K562 (cell line): ENCODE measurements around the gene CLSTN2. TPM values are rescaled to one million over a fixed set of nuclear protein-coding genes. Genes with fewer than 3 reads are reported as not detected.

ENCODE experiments used
- ARID1B ChIP-seq: fragments of 450-650 bp; IDR thresholded peaks from 2 replicates; pipeline ENCODE4 v1.6.1; 2016; ENCODE audit warnings: antibody characterized with exemption, mild to moderate bottlenecking, inconsistent platforms
- CTBP1 ChIP-seq: fragments of 450-650 bp; IDR thresholded peaks from 2 replicates; pipeline ENCODE4 v1.6.1; 2016; ENCODE audit warnings: borderline replicate concordance
- DPF2 ChIP-seq: fragments of 450-650 bp; IDR thresholded peaks from 2 replicates; pipeline ENCODE4 v1.6.1; 2016
- EP300 ChIP-seq: IDR thresholded peaks from 2 replicates; pipeline ENCODE4 v1.6.1; 2012; ENCODE audit warnings: low read length, improper control_type of control experiment
- FOSL1 ChIP-seq: fragments of 200-800 bp; sonication (Bioruptor generic); conservative IDR thresholded peaks from 2 replicates; pipeline ENCODE4 v1.6.1; 2016; ENCODE audit warnings: missing genetic modification characterization, missing compliant biosample characterization
- MEF2D ChIP-seq: conservative IDR thresholded peaks from 2 replicates; pipeline ENCODE4 v1.6.1; 2016; ENCODE audit warnings: low read depth, missing genetic modification characterization, missing compliant biosample characterization
- MTA2 ChIP-seq: fragments of 450-650 bp; IDR thresholded peaks from 2 replicates; pipeline ENCODE4 v1.6.1; 2016; ENCODE audit warnings: low read depth
- SMARCE1 ChIP-seq: fragments of 450-650 bp; IDR thresholded peaks from 2 replicates; pipeline ENCODE4 v1.7.1; 2016; ENCODE audit warnings: mild to moderate bottlenecking
- STAT5A ChIP-seq: IDR thresholded peaks from 2 replicates; pipeline ENCODE4 v1.6.1; 2012; ENCODE audit warnings: low read length, inconsistent platforms, borderline replicate concordance
- TCF3 ChIP-seq: sonication (generic); formaldehyde crosslinking; IDR thresholded peaks from 2 replicates; pipeline ENCODE4 v1.4.0; 2020; ENCODE audit warnings: mild to moderate bottlenecking, missing genetic modification reagents
- UBTF ChIP-seq, 2 experiments: IDR thresholded peaks; 2 replicates each; pipeline ENCODE4 v1.6.1; 2012; ENCODE audit warnings: improper control_type of control experiment in 2 of 2, low read depth in 2 of 2, low read length in 2 of 2, borderline replicate concordance in 1 of 2
- ZBTB40 ChIP-seq, 2 experiments: fragments of 450-650 bp in 1 of 2; sonication (generic) in 1 of 2; formaldehyde crosslinking in 1 of 2; IDR thresholded peaks; 2 replicates each; pipeline versions ENCODE4 v1.7.1 to v1.9.0; 2016 to 2022; ENCODE audit warnings: inconsistent platforms in 1 of 2, mild to moderate bottlenecking in 1 of 2, missing genetic modification reagents in 1 of 2
- ZNF146 ChIP-seq: IDR thresholded peaks from one replicate; pipeline ENCODE4 v1.6.1; 2018; ENCODE audit warnings: missing compliant biosample characterization; ENCODE audit not compliant: unreplicated experiment
- ZNF764 ChIP-seq: fragments of 250-450 bp; sonication (Bioruptor Pico); IDR thresholded peaks from 2 replicates; pipeline ENCODE4 v1.4.0; 2020; ENCODE audit warnings: low read depth, mild to moderate bottlenecking, moderate library complexity
- polyA plus RNA-seq, 8 experiments: library from polyadenylated mRNA; depleted of rRNA in 4 of 8; stranded (reverse) in 5 of 8; unstranded in 3 of 8; fragments of >200 nt; fragmentation: Nextera tagmentation in 2 of 8; fragmentation: Illumina TruSeq in 1 of 8; extraction: Ambion mirVana in 2 of 8; extraction: Trizol in 1 of 8; gene quantifications; 2 replicates each; pipeline versions ENCODE4 v1.2.1 to v1.2.3, GENCODE V29; 2011 to 2014; ENCODE audit warnings: inconsistent platforms in 1 of 8, missing spikeins in 1 of 8
- total RNA-seq, 7 experiments: library from RNA; depleted of rRNA in 6 of 7; stranded (reverse); fragments of >200 nt in 6 of 7; fragmentation: Illumina TruSeq in 2 of 7; extraction: Trizol in 2 of 7; gene quantifications; 2 replicates each; pipeline versions ENCODE4 v1.2.1 to v1.2.3, GENCODE V29; 2011 to 2021; ENCODE audit warnings: low replicate concordance in 1 of 7

Gene CLSTN2
- total and polyA plus RNA-seq, 9 of the 15 experiments (the other 6 are each of a cell fraction or from before 2014, with no cell fraction given): 0.02 to 0.04 (median 0.04) TPM; not detected in 6

GRCh38 chr3:140595295-140595694 is 660.3 kb downstream of the CLSTN2 start (continued):
- TF ChIP-seq DPF2 (peak; percentile 42; the same call in 1 of the 2 replicates), ARID1B (peak; percentile 85), STAT5A (peak; percentile 22; the same call in 1 of the 2 replicates), EP300 (peak; percentile 58), MEF2D (tag) (no peak), UBTF (IDR thresholded peaks at IDR 0.05; ENCODE audit: borderline replicate concordance in 1 of 2, low read depth in 2 of 2, low read length in 2 of 2) (no peak), ZNF146 (CRISPR knock-in tag) (no peak), SMARCE1 (peak; percentile 84; the same call in 1 of the 2 replicates), CTBP1 (0 out of 2 replicates have a peak, but pooled peaks have one; percentile 22), ZBTB40 (IDR thresholded peaks at IDR 0.05) (peak; percentile 88), ZBTB40 (CRISPR knock-in tag; IDR thresholded peaks at IDR 0.05) (no peak), TCF3 (CRISPR knock-in tag) (peak; percentile 83), FOSL1 (tag) (peak; percentile 68; the same call in 1 of the 2 replicates), ZNF764 (CRISPR knock-in tag) (no peak), MTA2 (peak; percentile 60)
